ENCODE measurements around the gene ZNF185. TPM values are rescaled to one million over a fixed set of nuclear protein-coding genes. Genes with fewer than 3 reads are reported as not detected.
"Not testable (repeated sequence)": the region's sequence is repeated elsewhere in the genome, so short reads cannot be mapped to it uniquely, and the experiment has no call there.

The ZNF185 gene
- total RNA-seq, 2 donors from 2014 or later, result 2.8 to 7.9 TPM

DNA sequence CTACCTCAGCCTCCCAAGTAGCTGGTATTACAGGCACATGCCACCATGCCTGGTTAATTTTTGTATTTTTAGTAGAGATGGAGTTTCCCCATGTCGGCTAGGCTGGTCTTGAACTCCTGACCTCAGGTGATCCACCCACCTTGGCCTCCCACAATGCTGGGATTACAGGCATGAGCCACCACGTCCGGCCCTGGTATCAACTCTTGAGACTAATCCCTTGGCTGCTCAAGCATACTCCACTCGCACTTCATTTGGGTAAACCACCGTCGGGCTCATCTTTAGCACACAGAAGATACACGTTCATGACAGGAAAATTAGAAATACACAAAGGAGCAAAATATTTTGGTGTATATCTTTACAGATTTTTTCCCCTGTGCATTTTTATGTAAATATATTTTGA, 12.2 kb downstream of the ZNF185 start:
- DNase-seq (ENCODE audit: low spot score); intact Hi-C loops (cut with DNase I): not testable (repeated sequence)

DNA sequence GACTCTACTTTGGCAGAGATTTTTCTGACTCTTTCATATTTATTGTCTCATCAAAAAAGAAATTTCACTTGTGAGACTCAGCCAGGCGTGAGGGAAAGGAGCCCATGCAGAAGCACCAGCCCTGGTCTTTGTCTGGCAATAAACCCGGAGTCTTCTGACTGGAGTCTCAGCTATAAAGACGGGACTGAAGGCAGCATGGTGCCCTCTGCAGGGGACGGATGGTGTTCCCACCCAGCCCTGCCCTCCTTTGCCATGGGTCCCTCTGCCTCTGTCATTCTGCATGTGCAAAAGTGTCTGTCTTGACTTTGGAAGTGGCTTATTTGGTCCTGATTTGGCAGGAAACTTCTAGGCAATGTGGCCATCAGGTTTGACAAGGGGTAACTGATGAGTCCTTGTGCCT, 14.2 kb downstream of the ZNF185 start:
- DNase-seq (ENCODE audit: low spot score), result no peak
- intact Hi-C loops (cut with DNase I), result no loop called here

GRCh38 chrX:152912641-152913040, 14.8 kb downstream of the ZNF185 start:
- DNase-seq (ENCODE audit: low spot score), result no peak
- intact Hi-C loops (cut with DNase I), result no loop called here

GRCh38 chrX:152913346-152913745, 15.5 kb downstream of the ZNF185 start:
- intact Hi-C loops (cut with DNase I), result no loop called here
- DNase-seq (ENCODE audit: low spot score), result no peak

GRCh38 chrX:152913910-152914309, 16.0 kb downstream of the ZNF185 start:
- intact Hi-C loops (cut with DNase I), result no loop called here
- no peak for DNase-seq (ENCODE audit: low spot score)

DNA sequence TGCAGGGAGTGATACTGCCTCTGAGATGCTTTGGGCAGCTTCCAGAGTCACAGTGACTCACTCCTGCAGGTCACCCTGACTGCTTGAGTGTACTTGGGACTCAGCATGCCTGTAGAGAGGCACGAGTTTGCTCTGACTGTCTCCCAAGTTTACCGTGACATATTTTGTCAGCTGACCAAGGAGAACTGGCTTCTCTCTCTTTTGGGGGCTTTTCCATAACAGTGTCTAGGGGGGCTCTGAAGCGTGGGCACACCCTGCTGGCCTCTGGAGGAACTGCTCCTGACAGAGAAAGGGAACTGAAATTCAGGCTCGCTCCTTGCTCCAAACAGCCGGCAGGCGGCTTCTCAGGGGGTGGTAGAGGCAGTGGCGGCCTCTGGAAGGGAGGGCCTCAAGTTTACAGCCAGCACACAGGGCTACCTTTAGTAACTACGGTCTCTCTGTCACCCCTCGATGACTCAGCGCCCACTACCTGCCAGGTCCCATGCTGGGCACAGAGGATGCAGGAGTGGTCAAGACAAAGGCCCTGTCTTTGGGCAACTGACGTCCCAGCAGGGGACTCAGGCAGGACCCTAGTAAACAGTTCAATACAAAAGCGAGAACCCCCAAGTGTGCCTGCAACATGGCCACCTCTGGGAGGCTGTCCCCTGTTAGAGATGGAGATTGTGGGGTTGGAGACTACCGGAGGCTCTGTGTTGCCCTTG, 17.8 kb downstream of the ZNF185 start:
- intact Hi-C loops (cut with DNase I), result no loop called here
- no peak for DNase-seq (ENCODE audit: low spot score)

- DNase-seq (ENCODE audit: low spot score), result no peak
- intact Hi-C loops (cut with DNase I), result no loop called here
Observed at GRCh38 chrX:152917656-152918579, 20.1 kb downstream of the ZNF185 start.

- DNase-seq (ENCODE audit: low spot score), result no peak
- intact Hi-C loops (cut with DNase I), result no loop called here
Observed at GRCh38 chrX:152918707-152919106, 20.8 kb downstream of the ZNF185 start.

DNA sequence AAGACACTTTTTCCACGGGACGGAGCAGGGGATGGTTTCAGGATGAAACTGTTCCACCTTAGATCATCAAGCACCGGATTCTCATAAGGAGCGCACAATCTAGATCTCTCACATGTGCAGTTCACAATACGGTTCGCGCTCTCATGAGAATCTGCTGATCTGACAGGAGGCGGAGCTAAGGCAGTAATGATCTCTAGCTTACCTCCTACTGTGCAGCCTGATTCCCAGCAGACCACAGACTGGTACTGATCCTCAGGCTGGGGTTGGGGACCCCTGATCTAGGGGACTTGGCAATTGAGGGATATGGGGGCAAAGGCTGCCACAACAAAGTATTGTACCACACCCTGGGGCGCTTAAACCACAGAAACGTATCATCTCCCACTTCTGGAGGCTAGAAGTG, 25.7 kb downstream of the ZNF185 start:
- intact Hi-C loops (cut with DNase I), result no loop called here

DNA sequence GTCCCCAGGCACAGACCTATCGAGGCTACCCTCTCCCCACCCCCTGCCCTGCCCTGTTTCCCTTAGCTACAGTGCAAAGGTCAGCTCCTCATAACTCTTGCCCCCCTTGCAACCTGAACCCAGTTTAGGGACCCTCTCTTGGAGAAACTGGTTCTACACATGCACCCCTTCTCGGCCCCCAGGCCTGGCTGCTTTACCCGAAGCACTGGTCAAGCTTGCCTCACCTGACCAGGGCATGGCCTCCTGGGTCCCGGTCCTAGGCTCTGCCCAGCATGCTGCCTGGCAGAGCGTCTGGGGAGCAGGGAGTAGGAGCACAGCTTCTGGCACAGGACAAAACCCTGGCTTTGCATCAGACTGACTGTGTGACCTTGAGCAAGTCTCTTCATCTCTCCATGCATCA, 28.0 kb downstream of the ZNF185 start:
- intact Hi-C loops (cut with DNase I), result no loop called here
- no peak for DNase-seq (ENCODE audit: low spot score)

More for the DNA sequence above, 25.7 kb downstream of the ZNF185 start:
- DNase-seq (ENCODE audit: low spot score), result no peak

DNA sequence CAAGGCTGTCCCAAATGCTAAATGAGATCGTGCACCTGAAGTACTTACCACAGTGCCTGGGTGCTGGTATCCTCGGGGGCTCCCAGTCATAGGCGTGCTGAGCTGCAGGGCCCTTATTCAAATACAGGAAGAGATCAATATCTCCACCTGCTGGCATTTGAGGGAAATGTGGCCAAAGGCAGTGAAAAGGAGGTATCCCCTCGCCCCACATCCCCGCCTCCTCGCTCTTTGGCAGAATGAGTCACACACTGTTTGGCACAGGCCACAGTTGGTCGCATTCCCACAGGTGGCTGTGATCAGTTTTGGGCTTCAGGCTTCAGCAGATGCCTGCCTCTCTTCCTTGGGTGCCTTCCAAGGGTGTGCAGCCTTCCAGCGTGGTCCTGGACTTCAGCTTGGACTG, 28.4 kb downstream of the ZNF185 start:
- DNase-seq (ENCODE audit: low spot score), result no peak
- intact Hi-C loops (cut with DNase I), result no loop called here

GRCh38 chrX:152926923-152927322, 29.1 kb downstream of the ZNF185 start:
- intact Hi-C loops (cut with DNase I), result no loop called here
- DNase-seq (ENCODE audit: low spot score), result no peak

GRCh38 chrX:152927858-152928760, 30.2 kb downstream of the ZNF185 start:
- intact Hi-C loops (cut with DNase I), result no loop called here

DNA sequence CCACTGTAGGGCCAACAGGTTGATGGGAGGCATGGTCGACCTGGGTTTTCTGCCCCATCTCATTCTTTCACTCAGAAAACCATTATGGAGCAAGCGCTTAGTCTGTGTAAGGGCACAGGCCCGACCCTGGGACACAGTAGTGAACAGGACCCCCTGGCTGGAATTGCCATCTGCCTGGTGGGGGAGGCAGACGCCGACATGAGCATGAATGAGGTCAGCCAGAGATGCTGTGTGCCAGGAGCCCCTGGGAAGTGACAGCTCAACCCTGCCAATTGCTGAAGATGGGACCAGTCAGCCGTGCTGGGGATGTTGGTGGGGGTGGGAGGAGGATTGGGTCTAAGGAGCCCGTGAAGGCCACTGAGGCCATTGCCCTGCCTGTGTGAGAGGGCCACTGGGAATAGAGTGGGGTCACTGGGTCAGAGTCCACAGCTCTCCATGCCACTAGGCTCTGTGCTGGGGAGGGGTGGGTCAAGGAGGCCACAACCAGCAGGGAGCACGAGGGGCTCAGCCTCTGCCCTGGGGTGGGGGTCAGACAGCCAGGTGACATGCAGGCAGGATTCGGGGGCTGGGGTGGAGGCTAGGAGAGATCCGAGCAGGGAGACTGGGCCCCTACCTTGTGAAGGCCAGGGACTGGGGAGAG, 31.0 kb downstream of the ZNF185 start:
- intact Hi-C loops (cut with DNase I), result no loop called here
- peak; percentile 66 for DNase-seq (ENCODE audit: low spot score)

More at GRCh38 chrX:152927858-152928760, 30.2 kb downstream of the ZNF185 start:
- DNase-seq (ENCODE audit: low spot score), result peak; percentile 54

DNA sequence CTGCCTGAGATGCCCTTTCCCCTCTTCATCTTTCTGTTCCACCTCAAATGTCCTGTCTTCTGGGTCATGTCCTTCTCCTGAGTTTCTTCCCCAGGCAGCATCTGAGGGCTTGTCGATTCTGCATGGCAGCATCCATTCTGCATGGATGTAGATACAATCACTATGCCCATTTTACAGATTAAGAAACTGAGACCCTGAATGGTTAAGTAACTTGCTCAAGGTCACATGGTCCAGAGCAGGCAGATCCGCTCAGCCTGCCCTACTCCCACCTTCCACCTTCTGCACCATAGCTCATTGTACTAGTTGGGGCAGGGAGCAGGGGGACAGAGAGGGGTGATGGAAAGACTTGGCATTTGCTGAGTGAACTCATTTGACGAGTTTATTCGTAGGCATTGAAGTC, 32.0 kb downstream of the ZNF185 start:
- intact Hi-C loops (cut with DNase I), result no loop called here
- DNase-seq (ENCODE audit: low spot score), result peak; percentile 32

- intact Hi-C loops (cut with DNase I), result no loop called here
- peak; percentile 29 for DNase-seq (ENCODE audit: low spot score)
Observed at GRCh38 chrX:152930516-152930915, 32.6 kb downstream of the ZNF185 start.

GRCh38 chrX:152932144-152932543, 34.3 kb downstream of the ZNF185 start:
- DNase-seq (ENCODE audit: low spot score), result peak; percentile 42
- intact Hi-C loops (cut with DNase I), result no loop called here

GRCh38 chrX:152932598-152933175, 34.8 kb downstream of the ZNF185 start:
- intact Hi-C loops (cut with DNase I), result no loop called here
- DNase-seq (ENCODE audit: low spot score), result peak; percentile 51

- intact Hi-C loops (cut with DNase I), result no loop called here
- DNase-seq (ENCODE audit: low spot score), result peak; percentile 64
Observed at GRCh38 chrX:152936306-152936705, 38.4 kb downstream of the ZNF185 start.
